Activated T-helper 1 cell treated with anti-CD3 and anti-CD28 coated beads, Interleukin-12 subunit alpha, Interleukin-12 subunit beta, Interleukin-2, Interleukin-4 antibody, amounts not matched to agents 30 ng/mL and 10 ng/mL and 1 ng/mL, durations not matched to agents 14 hours and 24 hours and 36 hours (primary cell): ENCODE data around the gene GLT1D1. TPM values are rescaled to one million over a fixed set of nuclear protein-coding genes. Genes with fewer than 3 reads are reported as not detected.

Experiments used
- total RNA-seq: library from RNA; stranded (reverse); gene quantifications from 2 replicates; pipeline ENCODE4 v1.2.3, GENCODE V29; 2022

The GLT1D1 gene
- total RNA-seq, 1 donor from 2014 or later, result 2.0 TPM

Other genes with a start within 250 kb of the GLT1D1 start
- 33.0 and 33.7 TPM in 2 replicates for gene SLC15A4, start 29.5 kb upstream of the GLT1D1 start, total RNA-seq